GM18505 (cell line): ENCODE measurements around the gene ZBTB26.
"Not testable (repeated sequence)": the region's sequence is repeated elsewhere in the genome, so short reads cannot be mapped to it uniquely, and the experiment has no call there.

Experiments
- ATAC-seq: cut with Tn5 transposase; IDR thresholded peaks from one replicate; pipeline ENCODE4 v1.9.1; 2021; ENCODE audit not compliant: unreplicated experiment
- POLR2A ChIP-seq: IDR thresholded peaks from 4 replicates; pipeline ENCODE4 v1.6.1; 2011; ENCODE audit warnings: borderline replicate concordance; ENCODE audit not compliant: insufficient read depth, insufficient read length; ENCODE audit errors: extremely low read depth

Gene ZBTB26

GRCh38 chr9:122904823-122905710 is 26.2 kb downstream of the ZBTB26 start, which contains the start of gene RC3H2:
RC3H2 (minus strand) TSS chr9:122905359; CDS start chr9:122897509, 7,850 bp downstream.
- TF ChIP-seq POLR2A: peak; percentile 91
- ATAC-seq: peak; percentile 88

DNA sequence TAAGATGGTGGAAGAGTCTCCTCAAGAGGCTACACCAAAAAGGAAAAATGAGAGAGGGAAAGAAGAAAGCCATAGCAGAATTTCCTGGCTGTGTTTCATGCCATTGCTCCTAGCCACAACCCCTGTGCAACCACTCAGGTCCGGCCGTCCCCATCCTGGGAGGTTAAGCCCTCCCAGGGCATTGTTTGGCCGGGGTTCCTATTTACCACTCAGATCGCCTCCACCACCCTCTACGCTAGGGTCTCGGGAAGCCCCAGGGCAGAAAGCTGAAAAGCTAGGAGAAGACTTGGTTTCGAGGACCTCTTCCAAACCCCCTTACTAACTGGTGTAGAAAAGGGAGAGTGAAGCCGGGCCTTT is 26.9 kb downstream of the ZBTB26 start:
- TF ChIP-seq POLR2A: no peak
- ATAC-seq: peak; percentile 13

DNA sequence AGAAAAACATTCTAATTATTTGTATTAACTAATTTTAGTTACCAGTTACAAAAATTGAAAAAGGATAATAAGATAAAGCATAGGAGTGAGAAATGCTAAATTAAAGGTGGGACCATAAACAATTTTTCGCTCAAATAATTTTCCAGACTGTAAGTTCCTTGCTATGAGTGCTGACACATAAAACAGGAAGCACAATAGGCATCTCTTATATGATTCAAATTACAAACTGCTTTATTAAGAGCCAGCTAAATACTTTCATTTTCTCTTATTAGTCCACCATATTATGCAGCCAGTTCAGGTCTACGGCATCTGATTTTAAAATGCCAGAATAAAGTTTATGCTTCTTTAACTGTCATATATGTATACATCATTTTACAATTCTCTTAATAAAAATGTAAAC is 30.5 kb downstream of the ZBTB26 start:
- no peak for TF ChIP-seq POLR2A
- ATAC-seq: no peak

DNA sequence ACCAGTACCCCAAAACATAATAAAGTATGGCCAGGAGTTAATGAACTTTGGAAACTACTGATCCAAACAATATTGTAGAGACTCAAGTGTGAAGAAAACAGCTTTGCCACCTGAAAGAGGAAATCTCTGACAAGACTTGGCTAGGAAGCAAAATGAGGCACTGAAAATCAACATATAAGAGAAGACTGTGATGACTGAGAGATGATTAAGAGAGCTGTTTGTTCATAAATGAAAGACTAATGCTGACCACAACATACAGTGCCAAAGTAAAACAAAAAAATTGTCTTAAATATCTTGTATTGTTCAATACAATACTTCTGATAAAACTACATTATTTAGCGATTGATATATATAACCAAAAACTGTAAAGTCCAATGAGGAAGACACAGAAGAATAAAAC is 33.3 kb downstream of the ZBTB26 start:
- no peak for TF ChIP-seq POLR2A
- no peak for ATAC-seq

GRCh38 chr9:122888480-122888879 is 42.8 kb downstream of the ZBTB26 start:
- ATAC-seq: no peak
- TF ChIP-seq POLR2A: no peak

DNA sequence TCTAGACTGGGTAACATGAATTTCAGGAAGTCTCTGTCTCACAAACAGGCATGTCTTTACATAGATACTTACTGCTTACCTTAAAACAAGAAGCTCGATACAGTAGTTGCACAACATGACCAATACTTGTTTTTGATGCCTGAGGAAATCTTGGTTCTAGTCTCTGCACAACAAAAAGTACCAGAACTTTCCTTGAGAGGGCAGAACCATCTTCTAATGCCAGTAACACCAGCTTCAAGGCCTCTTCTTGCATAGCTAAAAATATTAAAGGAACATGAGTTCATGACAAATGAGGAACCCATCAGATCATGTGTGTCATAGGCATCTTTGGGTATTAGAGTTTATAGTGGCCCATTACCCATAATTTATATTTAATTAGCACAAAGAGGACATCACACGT is 48.2 kb downstream of the ZBTB26 start:
- no peak for TF ChIP-seq POLR2A
- no peak for ATAC-seq

DNA sequence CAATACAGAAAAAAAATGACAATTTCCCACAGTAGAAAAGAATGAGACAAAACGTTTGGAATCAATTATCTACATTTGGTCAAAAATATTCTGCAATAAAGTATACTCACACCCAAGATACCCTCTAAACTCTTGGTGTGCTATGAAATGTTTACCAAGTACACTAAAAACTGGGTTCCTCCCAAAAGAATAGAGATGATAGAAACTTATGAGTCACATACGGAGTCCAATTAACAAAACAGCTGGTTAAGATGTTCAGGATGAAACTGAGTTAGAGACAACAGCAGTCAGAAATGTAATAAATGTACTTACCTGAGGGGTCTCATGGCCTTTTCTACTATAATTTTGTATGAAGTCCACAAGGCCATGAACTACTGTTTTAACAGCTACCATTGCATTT is 51.9 kb downstream of the ZBTB26 start:
- ATAC-seq: no peak
- TF ChIP-seq POLR2A: no peak

- no peak for TF ChIP-seq POLR2A
- ATAC-seq: no peak
These were observed 55.8 kb downstream of the ZBTB26 start for GRCh38 chr9:122875523-122875922.

GRCh38 chr9:122867276-122867675 is 64.0 kb downstream of the ZBTB26 start:
- ATAC-seq: not testable (repeated sequence)

GRCh38 chr9:122866079-122866478 is 65.2 kb downstream of the ZBTB26 start:
- no peak for TF ChIP-seq POLR2A
- ATAC-seq: no peak
